BE2C (cell line): ENCODE results near the gene RSBN1L.

ENCODE experiments used
- DNase-seq: peaks from one replicate; pipeline ENCODE4 v3.0.0-alpha.2; 2020
- H3K27me3 ChIP-seq: fragments of 250-450 bp; sonication (Bioruptor Pico); 2 replicates; pipeline ENCODE4 v1.5.1; 2020; ENCODE audit warnings: mild to moderate bottlenecking
- H3K36me3 ChIP-seq: fragments of 250-450 bp; sonication (Bioruptor Pico); 2 replicates; pipeline ENCODE4 v1.5.1; 2020; ENCODE audit warnings: mild to moderate bottlenecking
- H3K4me1 ChIP-seq: fragments of 250-450 bp; sonication (Bioruptor Pico); 2 replicates; pipeline ENCODE4 v1.5.1; 2020
- H3K4me3 ChIP-seq: 2 replicates; pipeline ENCODE4 v1.5.1; 2011; ENCODE audit warnings: low read depth, low read length
- H3K9me3 ChIP-seq: fragments of 250-450 bp; sonication (Bioruptor Pico); 2 replicates; pipeline ENCODE4 v1.5.1; 2020
- TF ChIP-seq, protein P1 (sequence below): IDR thresholded peaks from 2 replicates; pipeline ENCODE4 v1.5.1; 2012; ENCODE audit warnings: mild to moderate bottlenecking, low read depth, low read length

The RSBN1L gene

DNA sequence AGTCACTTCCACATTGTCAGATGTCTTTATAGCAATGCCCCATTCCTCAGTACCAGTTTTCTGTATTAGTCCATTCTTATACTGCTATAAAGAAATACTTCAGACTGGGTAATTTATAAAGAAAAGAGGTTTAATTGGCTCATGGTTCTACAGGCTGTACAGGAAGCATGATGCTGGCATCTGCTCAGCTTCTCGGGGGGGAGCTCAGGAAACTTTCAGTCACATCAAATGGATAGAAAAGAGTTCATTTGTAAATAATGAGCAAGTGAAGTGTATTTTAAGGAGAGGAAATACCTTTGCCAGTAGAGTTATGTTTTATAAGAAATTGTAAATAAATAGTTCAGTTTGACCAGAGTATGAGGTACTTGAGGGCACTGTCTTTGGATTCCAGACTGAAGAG is 51.5 kb downstream of the RSBN1L start:
- Histone ChIP-seq H3K27me3 (no peaks in the 10 kb centered on the region), H3K4me3 (no peak overlapping the region)
- TF ChIP-seq, protein P1, sequence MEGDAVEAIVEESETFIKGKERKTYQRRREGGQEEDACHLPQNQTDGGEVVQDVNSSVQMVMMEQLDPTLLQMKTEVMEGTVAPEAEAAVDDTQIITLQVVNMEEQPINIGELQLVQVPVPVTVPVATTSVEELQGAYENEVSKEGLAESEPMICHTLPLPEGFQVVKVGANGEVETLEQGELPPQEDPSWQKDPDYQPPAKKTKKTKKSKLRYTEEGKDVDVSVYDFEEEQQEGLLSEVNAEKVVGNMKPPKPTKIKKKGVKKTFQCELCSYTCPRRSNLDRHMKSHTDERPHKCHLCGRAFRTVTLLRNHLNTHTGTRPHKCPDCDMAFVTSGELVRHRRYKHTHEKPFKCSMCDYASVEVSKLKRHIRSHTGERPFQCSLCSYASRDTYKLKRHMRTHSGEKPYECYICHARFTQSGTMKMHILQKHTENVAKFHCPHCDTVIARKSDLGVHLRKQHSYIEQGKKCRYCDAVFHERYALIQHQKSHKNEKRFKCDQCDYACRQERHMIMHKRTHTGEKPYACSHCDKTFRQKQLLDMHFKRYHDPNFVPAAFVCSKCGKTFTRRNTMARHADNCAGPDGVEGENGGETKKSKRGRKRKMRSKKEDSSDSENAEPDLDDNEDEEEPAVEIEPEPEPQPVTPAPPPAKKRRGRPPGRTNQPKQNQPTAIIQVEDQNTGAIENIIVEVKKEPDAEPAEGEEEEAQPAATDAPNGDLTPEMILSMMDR, result no peak

DNA sequence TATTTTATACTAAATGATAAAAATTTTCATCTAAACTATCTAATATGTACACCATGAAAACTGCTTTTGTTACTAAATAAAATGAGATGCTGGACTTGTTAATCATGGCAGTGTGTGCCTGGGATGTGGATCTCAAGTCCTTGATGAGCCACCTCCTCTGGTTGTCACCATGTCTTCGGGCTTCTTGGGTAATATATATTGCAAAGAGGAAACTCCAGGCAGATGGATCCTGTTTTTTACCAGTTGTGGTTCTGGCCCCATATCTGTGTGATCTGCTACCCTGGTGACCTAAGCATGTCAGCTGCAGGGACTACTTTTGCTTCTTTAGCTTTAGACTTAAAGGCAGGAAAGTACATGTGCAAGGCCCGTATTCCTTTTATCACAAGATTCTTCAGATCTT is 55.8 kb downstream of the RSBN1L start:
- TF ChIP-seq, protein P1, result no peak
- H3K36me3 ChIP-seq, result peaks cover 13% of the 10 kb centered on the region
- H3K4me3 ChIP-seq, result no peak overlapping the region
- no peaks in the 10 kb centered on the region for H3K9me3 ChIP-seq
- peak; percentile 25 for DNase-seq
- no peaks in the 10 kb centered on the region for H3K27me3 ChIP-seq
- peaks cover 16% of the 10 kb centered on the region for H3K4me1 ChIP-seq

More for the DNA sequence above, 51.5 kb downstream of the RSBN1L start:
- Histone ChIP-seq H3K36me3 (peaks cover 21% of the 10 kb centered on the region), H3K9me3 (no peaks in the 10 kb centered on the region), H3K4me1 (peaks cover 13% of the 10 kb centered on the region)
- no peak for DNase-seq

DNA sequence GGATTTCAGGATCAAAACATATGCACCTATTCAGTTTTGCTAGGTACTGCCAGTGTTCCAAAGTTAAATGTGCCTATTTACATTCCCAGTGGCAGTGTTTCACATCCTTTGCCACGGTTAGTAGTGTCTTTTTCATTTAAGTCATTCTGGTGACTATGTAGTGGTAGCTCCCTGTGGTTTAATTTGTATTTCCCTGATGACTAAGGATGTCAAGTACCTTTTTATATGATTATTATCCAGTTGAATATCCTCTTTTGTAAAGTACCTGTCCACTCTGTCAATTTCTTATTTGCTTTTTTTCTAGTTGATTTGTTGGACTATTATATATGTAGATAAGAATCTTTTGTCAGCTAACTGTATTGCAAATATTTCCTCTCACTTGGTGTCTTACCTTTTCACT is 56.9 kb downstream of the RSBN1L start:
- TF ChIP-seq, protein P1, result no peak
- Histone ChIP-seq H3K36me3 (peaks cover 13% of the 10 kb centered on the region), H3K27me3 (no peaks in the 10 kb centered on the region), H3K9me3 (no peaks in the 10 kb centered on the region), H3K4me3 (no peak overlapping the region), H3K4me1 (peaks cover 16% of the 10 kb centered on the region)
- no peak for DNase-seq

DNA sequence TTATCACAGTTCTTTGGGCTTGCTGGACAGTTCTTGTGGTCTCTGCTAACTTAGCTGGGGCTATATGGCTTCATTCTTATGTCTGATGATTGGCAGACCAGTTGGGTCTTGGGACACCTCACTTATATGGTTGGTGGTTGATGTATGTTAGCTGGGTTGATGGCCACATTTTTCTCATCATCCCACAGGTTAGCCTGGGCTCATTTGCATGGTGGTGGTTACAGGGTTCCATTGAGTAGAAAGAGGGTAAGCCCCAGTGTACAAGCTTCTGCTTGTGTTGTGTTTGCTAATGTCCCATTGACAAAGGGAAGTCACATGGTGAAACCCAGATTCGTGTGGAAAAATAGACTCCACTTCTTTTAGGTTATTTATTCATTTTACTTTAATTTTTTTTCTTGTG is 61.3 kb downstream of the RSBN1L start:
- Histone ChIP-seq H3K4me3 (no peak overlapping the region), H3K36me3 (peaks cover 5% of the 10 kb centered on the region), H3K9me3 (no peaks in the 10 kb centered on the region), H3K4me1 (peaks cover 11% of the 10 kb centered on the region), H3K27me3 (no peaks in the 10 kb centered on the region)
- no peak for DNase-seq
- TF ChIP-seq, protein P1, result no peak

DNA sequence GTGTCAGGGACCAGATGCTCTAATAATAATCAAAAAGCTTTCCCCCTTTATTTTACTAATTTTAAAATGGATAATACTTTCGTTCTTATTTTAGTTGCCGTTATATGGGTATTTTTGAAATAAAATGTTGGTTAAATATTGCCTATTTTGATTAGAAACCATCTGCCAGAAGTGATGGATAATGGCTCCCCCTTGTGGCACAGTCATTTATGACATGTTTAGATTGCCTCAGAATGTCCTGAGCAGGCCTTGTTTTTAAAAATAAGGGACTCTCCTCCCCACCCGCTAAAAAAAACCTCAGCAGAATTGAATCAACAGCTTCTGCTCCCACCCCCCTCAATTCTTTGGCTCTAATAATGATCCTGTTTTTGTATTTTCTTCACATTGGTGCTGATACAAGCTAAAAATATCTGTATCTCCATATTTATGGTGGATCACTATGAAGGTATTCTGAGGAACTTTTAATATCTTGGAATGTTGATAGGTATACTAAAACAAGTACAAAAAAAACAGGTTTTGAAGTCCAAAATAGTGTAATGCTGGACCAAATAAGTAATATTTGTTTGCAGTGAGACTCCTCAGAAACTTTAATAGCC is 63.1 kb downstream of the RSBN1L start:
- no peaks in the 10 kb centered on the region for H3K9me3 ChIP-seq
- no peaks in the 10 kb centered on the region; the same call in none of the 2 replicates for H3K36me3 ChIP-seq
- no peaks in the 10 kb centered on the region for H3K27me3 ChIP-seq
- TF ChIP-seq, protein P1, result peak; percentile 85
- H3K4me1 ChIP-seq, result peaks cover 7% of the 10 kb centered on the region; the same call in 1 of the 2 replicates
- H3K4me3 ChIP-seq, result no peak overlapping the region
- DNase-seq, result peak; percentile 64

DNA sequence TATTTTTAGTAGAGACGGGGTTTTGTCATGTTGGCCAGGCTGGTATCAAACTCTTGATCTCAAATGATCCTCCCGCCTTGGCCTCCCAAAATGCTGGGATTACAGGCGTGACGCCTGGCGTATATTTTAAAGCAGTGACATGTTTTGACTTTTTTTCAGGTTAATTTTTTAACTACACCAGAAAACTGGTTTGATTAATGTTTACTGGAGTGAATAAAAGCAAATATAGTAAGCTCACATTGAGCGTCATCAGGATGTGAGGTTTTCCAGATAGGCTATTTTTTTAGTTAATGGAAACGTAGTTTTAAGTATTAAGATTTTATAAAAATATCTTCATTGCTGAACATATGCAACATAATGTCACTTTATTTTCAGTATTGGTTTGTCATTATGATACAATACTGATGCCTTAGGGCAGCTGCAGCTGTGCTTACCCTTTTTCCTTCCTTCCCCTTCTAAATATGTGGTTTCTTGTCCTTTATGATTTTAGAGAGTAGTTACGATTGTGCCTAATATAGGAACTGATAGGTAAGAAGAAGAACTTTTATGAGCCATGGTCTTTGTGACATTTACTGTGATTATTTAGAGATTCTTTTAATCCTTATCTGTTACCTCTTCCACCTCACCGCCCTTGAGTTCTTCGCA is 64.7 kb downstream of the RSBN1L start:
- TF ChIP-seq, protein P1, result no peak
- no peak for DNase-seq
- H3K4me3 ChIP-seq, result no peak overlapping the region
- peaks cover 7% of the 10 kb centered on the region; the same call in 1 of the 2 replicates for H3K4me1 ChIP-seq
- H3K9me3 ChIP-seq, result no peaks in the 10 kb centered on the region
- peaks cover 4% of the 10 kb centered on the region for H3K36me3 ChIP-seq
- H3K27me3 ChIP-seq, result no peaks in the 10 kb centered on the region
